PFSK-1 (cell line): Measurements from ENCODE around the gene SLC9A3.

Source experiments
- FOXP2 ChIP-seq: optimal IDR thresholded peaks from 2 replicates; pipeline ENCODE3; 2011; ENCODE audit warnings: borderline replicate concordance, control low read depth, inconsistent platforms; ENCODE audit not compliant: insufficient read depth; ENCODE audit errors: extremely low read length, extremely low read depth
- POLR2AphosphoS5 ChIP-seq: IDR thresholded peaks from 2 replicates; pipeline ENCODE4 v1.6.1; 2012; ENCODE audit warnings: low read depth, mild to moderate bottlenecking, control low read depth, low read length, moderate library complexity
- SIN3A ChIP-seq: IDR thresholded peaks from 2 replicates; pipeline ENCODE4 v1.6.1; 2012; ENCODE audit warnings: mild to moderate bottlenecking, low read length, moderate library complexity, borderline replicate concordance; ENCODE audit not compliant: insufficient read depth
- TAF1 ChIP-seq: IDR thresholded peaks from 2 replicates; pipeline ENCODE4 v1.6.1; 2012; ENCODE audit warnings: low read length, control low read depth, borderline replicate concordance; ENCODE audit not compliant: insufficient read depth
- TF ChIP-seq, protein P1 (sequence below), 2 experiments: IDR thresholded peaks; 2 replicates each; pipeline versions ENCODE4 v1.6.1 to v1.8.0; 2011 to 2012; ENCODE audit warnings: low read depth in 2 of 2, low read length in 2 of 2, control low read depth in 1 of 2, inconsistent platforms in 1 of 2, mild to moderate bottlenecking in 1 of 2, moderate library complexity in 1 of 2; ENCODE audit not compliant: insufficient read depth in 1 of 2

The SLC9A3 gene

DNA sequence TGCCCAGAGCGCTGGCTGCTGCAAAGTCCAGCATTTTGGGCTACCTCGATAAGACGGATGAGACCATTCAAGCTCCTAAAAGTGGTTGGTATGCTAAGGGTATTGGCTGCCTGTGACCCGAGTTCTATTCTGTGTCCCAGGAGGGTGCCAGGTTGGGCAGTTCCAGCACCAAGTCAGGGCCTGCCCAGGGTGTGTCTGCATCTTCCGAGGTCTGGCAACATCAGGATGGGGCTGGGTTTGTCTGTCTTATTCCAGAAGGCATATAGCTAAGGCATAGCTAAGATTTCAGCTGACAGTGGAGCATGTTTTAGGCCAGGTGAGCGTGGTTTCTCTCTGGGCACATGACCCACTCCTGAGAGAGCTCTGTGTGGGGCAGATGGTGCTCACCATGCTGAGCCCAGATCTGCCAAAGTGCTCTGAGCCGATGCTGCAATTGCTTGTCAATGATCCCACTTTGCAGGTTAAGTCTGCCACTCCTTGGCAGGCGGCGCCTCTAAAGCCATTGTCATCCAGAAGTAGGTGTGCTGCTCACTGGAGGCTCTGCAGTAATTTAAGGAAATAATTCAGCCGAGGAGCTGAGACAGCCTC lies 7.8 kb downstream of the SLC9A3 start:
- TF ChIP-seq SIN3A = no peak
- TF ChIP-seq, protein P1, sequence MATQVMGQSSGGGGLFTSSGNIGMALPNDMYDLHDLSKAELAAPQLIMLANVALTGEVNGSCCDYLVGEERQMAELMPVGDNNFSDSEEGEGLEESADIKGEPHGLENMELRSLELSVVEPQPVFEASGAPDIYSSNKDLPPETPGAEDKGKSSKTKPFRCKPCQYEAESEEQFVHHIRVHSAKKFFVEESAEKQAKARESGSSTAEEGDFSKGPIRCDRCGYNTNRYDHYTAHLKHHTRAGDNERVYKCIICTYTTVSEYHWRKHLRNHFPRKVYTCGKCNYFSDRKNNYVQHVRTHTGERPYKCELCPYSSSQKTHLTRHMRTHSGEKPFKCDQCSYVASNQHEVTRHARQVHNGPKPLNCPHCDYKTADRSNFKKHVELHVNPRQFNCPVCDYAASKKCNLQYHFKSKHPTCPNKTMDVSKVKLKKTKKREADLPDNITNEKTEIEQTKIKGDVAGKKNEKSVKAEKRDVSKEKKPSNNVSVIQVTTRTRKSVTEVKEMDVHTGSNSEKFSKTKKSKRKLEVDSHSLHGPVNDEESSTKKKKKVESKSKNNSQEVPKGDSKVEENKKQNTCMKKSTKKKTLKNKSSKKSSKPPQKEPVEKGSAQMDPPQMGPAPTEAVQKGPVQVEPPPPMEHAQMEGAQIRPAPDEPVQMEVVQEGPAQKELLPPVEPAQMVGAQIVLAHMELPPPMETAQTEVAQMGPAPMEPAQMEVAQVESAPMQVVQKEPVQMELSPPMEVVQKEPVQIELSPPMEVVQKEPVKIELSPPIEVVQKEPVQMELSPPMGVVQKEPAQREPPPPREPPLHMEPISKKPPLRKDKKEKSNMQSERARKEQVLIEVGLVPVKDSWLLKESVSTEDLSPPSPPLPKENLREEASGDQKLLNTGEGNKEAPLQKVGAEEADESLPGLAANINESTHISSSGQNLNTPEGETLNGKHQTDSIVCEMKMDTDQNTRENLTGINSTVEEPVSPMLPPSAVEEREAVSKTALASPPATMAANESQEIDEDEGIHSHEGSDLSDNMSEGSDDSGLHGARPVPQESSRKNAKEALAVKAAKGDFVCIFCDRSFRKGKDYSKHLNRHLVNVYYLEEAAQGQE (IDR thresholded peaks at IDR 0.05; ENCODE audit: insufficient read depth in 1 of 2, low read depth in 2 of 2, low read length in 2 of 2) = no peak
- no peak for TF ChIP-seq POLR2AphosphoS5
- no peak for TF ChIP-seq TAF1
- no peak for TF ChIP-seq FOXP2

DNA sequence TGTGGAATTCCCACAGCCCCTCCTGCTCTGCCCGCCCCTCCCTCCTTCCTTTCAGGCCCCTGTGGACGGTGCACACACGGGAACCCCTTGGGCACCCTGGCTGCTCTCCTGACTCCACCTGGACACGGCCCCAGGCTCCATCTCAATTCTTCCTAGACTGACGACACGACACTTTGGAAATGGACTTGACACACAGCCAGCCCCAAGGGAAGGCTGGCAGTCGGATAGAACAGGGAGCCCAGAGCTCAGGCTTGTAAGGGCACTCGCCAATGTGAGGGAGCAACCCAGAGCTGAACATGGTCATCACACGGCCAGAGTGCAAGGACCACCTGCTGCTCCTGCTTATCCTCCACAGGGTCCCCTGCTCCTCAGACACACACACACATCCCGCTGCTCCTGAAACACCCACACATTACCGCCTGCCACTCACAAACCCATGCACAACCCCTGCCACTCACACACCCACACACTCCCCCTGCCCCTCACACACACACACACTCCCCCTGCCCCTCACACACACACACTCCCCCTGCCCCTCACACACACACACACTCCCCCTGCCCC lies 8.9 kb downstream of the SLC9A3 start:
- TF ChIP-seq, protein P1 (IDR thresholded peaks at IDR 0.05; ENCODE audit: insufficient read depth in 1 of 2, low read depth in 2 of 2, low read length in 2 of 2) = no peak
- TF ChIP-seq POLR2AphosphoS5 (no peak), TAF1 (no peak), SIN3A (no peak), FOXP2 (no peak)

DNA sequence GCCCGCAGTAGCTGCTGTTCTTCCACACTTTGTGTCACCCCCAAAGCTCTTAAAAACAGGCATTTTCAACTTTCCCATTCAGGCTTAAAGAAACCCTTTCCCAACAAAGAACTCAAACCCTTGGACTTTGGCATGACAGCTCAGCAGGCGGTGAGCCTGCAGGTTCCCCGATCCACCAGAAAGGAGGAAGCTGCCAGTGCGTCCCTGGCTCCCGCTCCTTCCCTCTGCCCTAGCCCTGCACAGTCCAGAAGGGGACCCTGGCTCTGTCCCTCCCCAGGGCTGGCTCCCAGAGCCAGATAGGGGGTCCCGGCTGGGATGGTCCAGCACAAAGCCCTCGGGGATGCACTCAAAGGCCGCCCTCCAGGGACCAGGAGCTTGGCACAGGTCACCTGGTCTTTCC lies 9.6 kb downstream of the SLC9A3 start:
- no peak for TF ChIP-seq TAF1
- TF ChIP-seq POLR2AphosphoS5 = no peak
- no peak for TF ChIP-seq FOXP2
- no peak for TF ChIP-seq SIN3A
- TF ChIP-seq, protein P1 (IDR thresholded peaks at IDR 0.05; ENCODE audit: insufficient read depth in 1 of 2, low read depth in 2 of 2, low read length in 2 of 2) = no peak

DNA sequence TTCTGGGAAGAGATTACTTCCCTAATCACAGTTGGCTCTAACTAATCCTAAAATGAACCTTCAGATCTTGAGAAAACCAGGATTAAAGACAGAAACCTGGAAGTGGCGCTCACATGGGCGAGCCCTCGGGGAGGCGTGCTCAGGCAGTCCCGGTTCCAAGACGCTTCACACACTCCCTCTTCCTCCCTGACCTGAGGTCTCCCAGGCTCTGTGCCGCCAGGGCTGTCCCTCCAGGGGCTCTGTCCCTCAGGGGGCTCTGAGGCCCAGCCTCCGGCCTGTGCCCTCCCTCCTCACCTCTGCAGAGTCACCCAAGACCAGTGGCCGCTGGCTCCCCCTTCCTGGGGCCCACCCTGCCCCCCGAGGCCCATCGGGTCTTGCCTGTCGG lies 10.2 kb downstream of the SLC9A3 start:
- TF ChIP-seq, protein P1 (IDR thresholded peaks at IDR 0.05; ENCODE audit: insufficient read depth in 1 of 2, low read depth in 2 of 2, low read length in 2 of 2) = no peak
- TF ChIP-seq POLR2AphosphoS5 (no peak), FOXP2 (no peak), TAF1 (no peak), SIN3A (no peak)
